NCI-H146 treated with DMSO at 0.1 percent for 48 hours (cell line): ENCODE data around the gene SERPINA6.
"Not testable (repeated sequence)": the region's sequence is repeated elsewhere in the genome, so short reads cannot be mapped to it uniquely, and the experiment has no call there.

ENCODE experiments used
- DNase-seq: peaks from one replicate; lab custom pipeline; 2025; ENCODE audit not compliant: unreplicated experiment; lab: John Stamatoyannopoulos, UW

SERPINA6 gene

DNA sequence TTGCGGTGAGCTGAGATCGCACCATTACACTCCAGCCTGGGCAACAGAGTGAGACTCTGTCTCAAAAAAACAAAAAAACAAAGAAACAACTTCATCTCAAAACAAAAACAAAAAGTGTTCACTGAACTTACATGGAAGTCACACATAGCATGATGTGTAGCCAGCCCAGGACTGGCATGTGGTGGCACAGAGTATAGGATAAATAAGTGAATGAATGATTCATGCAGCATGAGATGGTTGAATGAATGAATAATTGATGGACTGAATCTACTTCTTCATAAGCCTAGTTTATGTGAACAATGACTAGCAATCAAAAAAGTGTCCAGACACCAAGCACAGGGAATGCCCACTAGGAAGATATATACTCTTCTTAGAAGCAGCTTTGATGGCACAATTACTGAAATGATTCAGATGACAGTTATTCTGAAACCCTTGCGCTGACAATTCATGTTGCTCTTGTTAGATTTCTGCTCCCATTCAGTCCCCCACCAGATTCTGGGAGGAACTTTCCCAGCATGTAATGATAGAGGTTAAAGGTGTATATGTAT lies 31.6 kb upstream of the SERPINA6 start:
- no peak for DNase-seq

DNA sequence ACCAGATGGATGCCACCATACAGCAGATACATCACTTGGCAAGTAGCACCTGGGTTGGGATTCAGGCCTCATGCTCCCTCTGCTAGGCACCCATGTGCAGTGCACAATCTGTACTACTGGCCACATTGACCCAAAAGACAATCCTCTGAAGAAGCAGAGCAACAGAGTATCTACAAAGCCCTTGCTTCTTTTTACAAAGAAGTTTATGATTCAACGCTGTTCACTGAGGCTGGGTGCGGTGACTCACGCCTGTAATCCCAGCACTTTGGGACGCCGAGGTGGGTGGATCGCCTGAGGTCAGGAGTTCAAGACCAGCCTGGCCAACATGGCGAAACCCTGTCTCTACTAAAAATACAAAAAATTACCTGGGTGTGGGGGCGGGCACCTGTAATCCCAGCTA lies 31.1 kb upstream of the SERPINA6 start:
- DNase-seq, result not testable (repeated sequence)

DNA sequence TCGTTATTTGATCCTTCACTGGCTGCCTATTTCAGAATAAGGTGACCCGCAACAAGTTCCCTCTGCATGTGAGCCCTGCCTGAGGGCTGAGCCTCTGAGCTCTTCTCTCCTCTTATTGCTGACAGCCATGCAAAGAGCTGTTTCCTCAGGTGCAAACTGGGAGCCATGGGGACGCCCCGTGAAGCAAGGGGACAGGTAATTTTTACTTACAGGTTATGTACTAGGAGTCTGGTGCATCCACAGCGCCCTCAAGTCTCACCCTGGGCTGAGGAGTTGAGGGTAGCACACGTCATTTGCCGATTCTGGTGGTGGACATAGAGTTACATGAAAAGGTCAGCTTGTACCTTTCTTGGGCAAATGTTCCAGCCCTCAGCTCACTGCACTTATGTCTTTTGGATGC lies 26.1 kb upstream of the SERPINA6 start:
- no peak for DNase-seq

DNA sequence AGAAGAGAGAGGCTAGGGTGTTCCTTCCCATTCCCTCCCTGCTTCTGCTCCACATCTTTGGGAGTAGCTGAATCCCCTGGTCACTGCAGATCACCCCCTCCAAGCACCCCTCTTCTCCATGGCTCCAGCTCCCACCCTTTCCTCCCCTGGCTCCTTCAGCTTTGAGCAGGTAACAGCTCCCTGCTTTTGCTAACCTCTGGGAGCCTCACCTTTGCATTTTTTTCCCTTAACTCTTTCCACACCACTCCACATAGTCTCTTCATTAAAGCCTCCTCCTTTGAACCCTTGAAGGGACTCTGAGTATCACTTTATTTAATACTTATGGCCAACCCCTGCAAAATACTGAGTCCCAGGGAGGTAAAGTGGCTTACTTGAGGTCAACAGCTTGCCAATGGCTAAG lies 25.7 kb upstream of the SERPINA6 start:
- DNase-seq, result no peak

DNA sequence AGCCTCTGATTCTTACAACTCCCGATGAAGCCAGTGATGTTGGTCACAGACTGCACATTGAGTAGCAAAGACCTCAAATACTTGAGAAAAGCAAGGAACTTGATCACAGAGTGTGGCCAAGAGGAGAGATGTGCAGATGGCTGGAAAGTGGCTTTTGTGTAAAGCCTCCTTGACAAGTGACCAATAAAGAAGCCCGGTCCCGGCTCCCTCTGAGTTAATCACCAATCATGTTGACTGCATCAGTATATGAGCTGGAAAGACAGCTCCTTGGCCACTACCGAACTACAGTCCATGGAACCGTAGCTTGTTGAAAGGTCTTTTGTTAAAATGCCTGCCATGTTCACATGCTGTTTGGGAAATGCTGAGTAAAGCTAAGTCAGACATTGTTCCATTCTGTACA lies 23.7 kb upstream of the SERPINA6 start:
- DNase-seq, result no peak

DNA sequence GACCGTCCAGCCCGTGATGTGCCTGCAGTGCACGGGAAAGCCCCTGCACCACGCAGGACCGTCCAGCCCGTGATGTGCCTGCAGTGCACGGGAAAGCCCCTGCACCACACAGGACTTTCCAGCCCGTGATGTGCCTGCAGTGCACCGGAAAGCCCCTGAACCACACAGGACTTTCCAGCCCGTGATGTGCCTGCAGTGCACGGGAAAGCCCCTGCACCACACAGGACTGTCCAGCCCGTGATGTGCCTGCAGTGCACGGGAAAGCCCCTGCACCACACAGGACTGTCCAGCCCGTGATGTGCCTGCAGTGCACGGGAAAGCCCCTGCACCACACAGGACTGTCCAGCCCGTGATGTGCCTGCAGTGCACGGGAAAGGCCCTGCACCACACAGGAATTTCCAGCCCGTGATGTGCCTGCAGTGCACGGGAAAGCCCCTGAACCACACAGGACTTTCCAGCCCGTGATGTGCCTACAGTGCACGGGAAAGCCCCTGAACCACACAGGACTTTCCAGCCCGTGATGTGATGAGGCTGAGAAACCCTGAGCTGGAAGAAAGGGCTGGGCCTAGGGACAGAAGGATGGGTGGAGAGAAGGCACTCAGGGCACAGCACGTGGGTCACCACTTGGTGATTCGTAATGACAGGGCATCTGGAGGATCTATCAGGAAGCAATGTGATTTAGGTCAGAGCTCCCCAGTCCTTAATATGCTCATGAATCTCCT lies 23.1 kb upstream of the SERPINA6 start:
- not testable (repeated sequence) for DNase-seq

DNA sequence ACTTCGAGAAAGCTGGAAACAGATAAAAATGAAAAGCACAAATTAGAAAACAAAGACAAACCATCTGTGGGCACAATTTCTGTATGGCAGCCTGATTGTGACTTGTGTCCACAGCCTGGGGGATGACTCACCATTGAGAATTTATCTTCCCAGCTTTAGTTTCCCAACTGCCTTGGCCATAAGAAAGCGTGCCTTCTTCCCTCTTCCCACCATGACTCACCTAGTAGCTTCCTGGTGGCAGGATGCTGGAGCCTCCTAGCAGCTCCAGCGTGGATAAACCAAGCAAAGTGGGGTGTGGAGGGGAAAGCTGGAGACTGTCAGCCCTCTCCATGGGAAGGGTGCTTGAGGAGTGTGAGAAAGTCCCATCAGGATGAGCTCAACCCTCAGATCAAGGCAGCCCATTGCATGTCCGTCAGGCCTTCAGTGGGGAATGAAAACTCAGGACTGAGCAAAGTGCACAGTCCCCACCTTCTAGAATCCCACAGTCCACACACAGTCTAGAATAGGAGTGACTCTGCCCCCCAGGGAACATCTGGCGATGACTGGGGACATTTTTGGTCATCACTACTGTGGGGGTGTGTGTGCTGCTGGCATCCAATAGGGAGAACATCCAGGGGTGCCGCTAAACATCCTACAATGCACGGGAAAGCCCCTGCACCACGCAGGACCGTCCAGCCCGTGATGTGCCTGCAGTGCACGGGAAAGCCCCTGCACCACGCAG lies 22.4 kb upstream of the SERPINA6 start:
- DNase-seq, result no peak

DNA sequence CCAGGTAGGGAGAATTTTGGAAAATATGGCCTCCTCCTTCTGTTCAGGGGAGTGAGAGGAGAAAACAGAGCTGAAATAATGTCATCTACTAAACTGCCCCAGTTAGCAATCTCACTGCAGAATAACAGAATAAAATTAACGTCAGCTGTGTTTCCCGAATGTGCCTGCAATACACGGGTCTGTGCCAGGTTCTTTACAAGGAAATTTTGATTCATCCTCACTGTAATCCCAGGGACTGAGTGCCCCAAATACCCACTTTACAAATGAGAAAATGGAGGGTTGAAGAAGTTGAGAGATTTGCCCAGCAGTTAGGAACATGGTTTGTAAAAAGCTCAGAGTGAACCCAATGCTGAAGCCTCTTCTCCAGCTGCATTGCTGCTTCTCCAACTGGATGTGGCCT lies 21.3 kb upstream of the SERPINA6 start:
- no peak for DNase-seq

DNA sequence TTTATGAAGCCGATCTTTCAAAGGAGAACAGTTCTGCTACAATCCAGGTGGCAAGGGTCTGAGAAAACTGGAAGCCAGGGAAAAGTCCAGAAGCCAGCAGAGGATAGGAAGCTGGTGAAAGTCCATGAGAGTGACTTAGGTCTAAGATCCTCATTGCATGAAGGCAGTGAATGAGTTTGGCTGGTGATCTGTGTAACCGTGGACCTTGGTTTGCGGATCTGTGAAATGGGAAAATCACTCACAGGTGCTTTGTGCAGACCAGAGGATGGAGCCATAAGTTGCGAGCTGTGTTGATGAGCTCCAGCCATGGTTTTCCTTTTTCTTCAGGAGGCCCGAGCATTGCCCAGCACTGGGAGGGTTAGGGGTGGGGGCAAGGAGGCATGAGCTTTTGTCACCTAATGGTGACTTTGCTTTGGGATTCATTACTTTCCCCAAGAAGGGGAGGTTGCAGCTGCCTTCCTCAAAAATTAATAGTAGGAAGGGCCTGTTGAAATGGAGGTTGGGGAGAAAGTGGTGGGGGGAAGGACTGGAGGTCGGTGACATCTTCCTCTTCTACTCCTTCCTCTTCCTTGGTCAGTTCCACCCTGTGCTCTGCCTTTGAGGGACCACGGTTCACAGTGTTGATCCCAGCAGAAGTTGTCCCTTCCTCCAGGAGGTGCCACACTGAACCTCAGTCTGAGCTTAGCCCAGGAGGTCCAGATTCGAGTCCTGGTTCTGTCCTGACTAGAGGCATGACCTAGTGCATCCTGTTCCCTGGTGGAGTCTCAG lies 20.3 kb upstream of the SERPINA6 start:
- no peak for DNase-seq

DNA sequence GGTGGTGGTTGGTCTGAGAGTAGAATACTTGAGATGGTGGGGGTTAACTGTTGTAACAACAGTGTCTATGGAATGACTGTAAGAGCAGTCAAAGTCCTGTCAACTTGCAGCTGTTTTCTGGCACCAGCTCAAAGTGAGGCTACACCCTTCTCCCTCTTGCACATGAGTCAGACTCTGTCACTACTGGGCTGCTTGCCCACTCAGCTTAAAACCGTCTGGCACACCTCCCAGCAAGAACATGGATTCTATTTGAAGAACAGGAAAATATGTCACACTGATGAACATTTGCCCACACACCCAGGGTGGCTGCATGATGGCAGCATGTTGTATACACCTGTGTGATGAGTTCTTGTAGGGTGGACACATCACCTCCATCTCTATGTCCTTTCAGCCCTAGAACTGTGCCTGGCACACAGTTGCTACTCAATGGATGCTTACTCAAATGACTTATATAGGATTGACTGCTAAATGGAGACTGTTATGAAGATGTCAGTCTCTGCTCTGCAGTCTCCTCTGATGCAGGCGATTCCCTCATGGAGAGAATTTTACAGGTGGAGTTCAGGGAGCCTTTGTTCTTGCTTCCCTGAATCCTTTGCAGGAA lies 19.3 kb upstream of the SERPINA6 start:
- DNase-seq, result no peak

DNA sequence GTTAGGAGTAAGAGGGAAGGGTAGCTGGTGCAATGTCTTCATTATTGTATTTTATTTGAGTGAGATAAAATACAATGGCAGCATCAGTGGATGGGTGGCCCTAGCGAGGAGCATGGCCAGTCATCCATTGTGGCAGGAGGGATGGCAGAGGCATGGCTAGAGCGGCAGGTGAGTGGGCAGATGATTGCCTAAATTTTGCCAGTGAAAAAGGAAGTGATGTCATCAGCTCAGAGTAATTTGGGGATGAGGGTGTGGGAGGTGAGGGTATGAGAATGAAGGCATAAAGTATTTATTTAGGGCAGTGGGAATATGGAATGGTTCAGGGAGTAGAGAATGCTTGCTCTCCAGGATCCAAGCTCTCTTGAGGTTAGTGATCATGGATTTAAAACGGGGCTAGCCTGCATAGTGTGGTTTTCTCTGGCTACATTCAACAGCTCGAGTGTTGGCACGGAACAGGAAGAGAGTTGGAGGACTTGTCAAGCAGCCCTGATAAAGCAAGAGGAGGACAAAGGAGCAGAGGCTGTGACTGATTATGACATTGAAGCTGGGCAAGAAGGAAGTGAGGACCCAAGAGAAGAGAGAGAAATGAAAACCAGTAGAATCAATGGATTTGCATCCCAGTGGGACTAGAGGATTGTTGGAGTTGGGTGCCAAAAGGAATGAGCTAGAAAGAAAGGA lies 18.7 kb upstream of the SERPINA6 start:
- no peak for DNase-seq

DNA sequence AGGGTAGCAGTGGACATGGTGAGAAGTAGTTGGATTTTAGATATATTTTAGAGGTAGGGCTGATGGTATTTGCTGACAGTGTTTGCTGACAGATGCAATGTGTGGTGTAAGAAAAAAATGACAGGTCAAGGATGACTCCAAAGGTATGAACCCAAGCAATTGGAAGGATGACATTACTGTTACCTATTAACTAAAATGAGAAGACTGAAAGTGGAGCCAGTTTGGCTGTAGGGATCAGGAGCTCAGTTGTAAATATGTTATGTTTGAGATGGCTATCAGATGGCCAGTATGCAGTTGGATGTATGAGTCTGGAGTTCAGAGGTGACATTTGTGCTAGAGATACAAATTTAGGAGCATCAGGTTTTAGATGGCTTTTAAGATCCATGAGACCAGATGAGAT lies 17.4 kb upstream of the SERPINA6 start:
- no peak for DNase-seq

DNA sequence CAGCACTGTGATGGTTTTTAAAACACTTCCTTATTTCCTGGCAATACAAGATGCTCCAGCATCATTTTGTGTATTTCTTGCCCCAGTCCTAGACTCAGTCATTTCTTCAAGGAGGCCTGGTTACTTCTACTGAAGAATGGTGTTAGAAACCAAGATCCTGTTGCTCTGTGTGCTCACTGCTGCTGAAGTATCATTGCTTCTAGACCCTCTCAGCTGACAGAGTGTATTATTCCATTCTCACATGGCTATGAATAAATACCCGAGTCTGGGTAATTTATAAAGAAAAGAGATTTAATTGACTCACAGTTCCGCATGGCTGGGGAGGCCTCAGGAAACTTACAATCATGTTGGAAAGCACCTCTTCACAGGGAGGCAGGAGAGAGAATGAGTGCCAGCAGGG lies 14.9 kb upstream of the SERPINA6 start:
- no peak for DNase-seq

DNA sequence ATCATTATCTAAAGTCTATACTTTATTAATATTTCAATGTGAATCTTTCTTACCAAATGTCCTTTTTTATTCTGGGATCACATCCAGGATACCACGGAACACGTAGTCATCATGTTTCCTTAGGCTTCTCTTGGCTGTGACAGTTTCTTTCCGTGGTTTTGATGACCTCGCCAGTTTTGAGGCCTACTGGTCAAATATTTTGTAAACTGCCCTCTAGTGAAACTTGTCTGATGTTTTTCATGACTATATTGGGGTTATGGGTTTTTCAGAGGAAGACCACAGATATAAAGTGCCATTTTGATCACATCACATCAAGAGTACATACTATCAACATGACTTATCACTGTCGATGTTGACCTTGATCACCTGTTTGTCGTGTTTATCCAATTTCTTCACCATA lies 14.1 kb upstream of the SERPINA6 start:
- DNase-seq, result no peak

DNA sequence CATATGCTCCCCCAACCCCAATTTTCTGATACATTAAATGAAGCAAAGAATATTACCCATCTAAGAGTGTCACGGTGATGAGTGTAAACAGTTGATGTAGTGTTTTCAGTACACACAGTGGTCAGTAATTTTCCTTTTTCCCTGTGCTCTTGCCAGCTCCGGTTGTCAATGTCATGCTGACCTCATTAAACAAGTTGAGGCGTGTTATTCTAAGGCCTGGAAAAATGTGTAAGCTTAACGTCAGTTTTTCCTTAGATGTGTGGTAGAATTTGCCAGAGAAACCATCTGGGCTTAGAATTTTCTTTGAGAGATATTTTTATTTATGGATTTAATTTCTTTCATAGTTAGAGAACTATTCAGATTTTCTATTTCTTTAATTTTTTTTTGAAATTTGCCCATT lies 11.7 kb upstream of the SERPINA6 start:
- no peak for DNase-seq

DNA sequence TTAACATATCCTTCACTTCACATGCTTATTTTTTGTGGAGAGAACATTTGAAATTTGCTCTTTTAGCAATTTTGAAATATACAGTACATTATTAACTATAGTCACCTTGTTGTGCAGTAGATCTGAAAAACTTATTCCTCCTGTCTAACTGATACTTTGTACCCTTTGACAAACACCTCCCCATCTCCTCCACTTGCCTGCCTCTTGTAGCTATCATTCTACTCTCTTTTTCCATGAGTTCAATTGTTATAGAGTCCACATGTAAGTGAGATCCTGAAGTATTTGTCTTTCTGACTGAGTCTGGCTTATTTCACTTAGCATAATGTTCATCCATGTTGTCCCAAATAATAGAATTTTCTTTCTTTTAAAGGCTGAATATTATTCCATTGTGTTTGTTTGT lies 9.5 kb upstream of the SERPINA6 start:
- DNase-seq, result no peak

DNA sequence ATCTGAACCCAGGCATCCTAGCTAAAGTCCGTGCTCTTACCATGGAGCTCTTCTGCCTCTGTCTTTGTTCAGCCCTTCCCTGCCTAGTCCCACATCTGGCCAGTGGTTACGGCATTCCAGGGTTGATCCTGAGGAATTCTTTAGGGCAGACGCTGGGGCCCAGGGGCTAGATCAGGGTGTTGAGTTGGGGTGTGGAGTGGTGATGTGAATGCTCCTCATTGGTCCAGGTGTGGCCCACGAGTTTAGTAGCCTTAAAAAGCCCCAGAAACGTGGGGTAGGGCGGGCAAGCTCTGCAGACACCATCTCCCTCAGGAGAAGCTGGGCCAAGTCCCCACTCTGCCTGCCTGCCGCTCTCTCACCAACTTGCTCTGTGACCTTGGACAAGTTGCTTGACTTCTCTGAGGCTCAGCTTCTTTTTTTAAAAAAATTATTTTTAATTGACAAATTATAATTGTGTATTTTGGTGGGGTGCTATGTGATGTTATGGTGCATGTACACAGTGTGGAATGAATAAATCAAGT lies 9.0 kb upstream of the SERPINA6 start:
- no peak for DNase-seq

DNA sequence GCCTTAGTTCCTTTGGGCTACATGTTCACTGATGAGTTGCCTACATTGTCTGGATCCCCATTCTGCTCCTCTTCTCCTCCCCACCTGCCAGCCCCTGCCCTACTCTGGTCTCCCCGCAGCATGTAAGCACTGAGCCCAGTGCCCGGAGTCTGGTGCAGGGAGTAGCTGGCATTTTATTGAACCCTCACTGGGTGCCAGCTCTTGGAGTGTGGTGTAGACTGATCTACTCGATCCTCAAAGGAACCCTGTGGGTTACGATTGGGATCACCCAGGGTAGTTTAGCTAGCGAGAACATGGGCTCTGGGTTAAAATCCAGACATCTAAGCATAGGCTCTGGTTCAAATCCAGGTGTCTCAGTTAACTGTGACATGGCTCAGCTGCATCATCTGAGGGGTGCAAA lies 8.3 kb upstream of the SERPINA6 start:
- DNase-seq, result no peak

DNA sequence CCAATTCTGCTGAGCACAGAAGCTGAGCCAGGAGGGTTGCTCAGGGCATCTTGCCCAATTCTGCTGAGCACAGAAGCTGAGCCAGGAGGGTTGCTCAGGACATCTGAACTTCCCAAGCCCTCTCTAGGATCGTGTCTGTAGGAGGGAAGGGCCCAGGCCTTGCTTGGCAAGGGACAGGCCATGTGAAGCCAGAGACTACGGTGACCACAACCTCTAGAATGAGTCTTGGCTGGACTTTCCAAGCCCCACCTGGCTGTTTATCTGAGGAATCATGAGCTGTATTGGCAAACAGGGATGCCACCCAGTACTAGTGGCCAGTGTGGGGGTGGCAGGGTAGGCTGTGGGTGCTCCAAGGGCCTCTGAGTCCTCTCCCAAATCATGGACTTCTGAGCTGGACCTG lies 7.7 kb upstream of the SERPINA6 start:
- DNase-seq, result no peak

DNA sequence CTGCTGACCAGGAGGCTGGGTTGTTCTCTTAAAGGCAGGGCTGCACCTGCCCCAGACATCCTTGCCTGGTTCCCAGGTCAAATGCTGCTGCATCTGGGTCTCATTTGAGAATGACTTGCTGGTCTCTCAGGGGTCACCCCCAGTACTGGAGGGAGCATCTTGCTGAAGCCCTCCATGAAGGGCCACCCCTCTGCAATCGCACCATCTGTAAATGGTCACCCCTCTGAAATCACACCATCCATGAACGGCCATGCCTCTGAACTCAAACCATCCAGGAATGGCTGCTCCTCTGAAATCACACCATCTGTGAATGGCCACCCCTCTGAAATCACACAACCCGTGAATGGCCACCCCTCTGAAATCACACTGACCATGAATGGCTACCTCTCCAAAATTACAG lies 7.3 kb upstream of the SERPINA6 start:
- no peak for DNase-seq

DNA sequence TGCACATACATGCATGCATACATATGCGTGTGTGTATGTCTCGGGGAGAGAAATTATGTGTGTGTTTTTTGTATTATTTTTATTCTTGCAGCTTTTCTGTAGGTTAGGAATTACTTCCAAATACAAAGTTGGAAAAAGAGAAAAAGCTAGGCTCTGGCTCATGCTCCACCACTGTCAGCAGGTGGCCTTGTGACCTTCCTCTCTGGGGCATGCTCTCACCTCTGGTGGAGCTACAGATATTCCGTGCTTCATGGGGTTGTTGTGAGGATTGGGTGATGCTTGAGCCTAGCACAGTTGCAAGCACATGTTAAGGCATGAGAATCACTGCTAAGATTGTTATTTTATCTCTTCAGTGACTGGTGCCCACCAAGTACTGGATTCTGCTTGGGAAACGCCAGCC lies 6.7 kb upstream of the SERPINA6 start:
- DNase-seq, result no peak
